WERI-Rb-1 (cell line): ENCODE results near the gene CPN1.
A peak's percentile ranks its signal among the peaks of the same experiment; 100 is the strongest.
"Not testable (repeated sequence)": the region's sequence is repeated elsewhere in the genome, so short reads cannot be mapped to it uniquely, and the experiment has no call there.

Experiments
- DNase-seq: peaks from one replicate; pipeline ENCODE4 v3.0.0-alpha.2; 2020
- H3K27ac ChIP-seq: fragments of 250-450 bp; sonication (Bioruptor Pico); 2 replicates; pipeline ENCODE4 v1.5.1; 2020; ENCODE audit warnings: mild to moderate bottlenecking, moderate library complexity
- H3K27me3 ChIP-seq: fragments of 250-450 bp; sonication (Bioruptor Pico); 2 replicates; pipeline ENCODE4 v1.5.1; 2021; ENCODE audit warnings: mild to moderate bottlenecking, low read depth, moderate library complexity; ENCODE audit not compliant: insufficient read depth, severe bottlenecking
- H3K36me3 ChIP-seq: fragments of 250-450 bp; sonication (Bioruptor Pico); 2 replicates; pipeline ENCODE4 v1.5.1; 2020; ENCODE audit warnings: mild to moderate bottlenecking, moderate library complexity
- H3K4me3 ChIP-seq: 2 replicates; pipeline ENCODE4 v1.5.1; 2011; ENCODE audit warnings: low read depth, mild to moderate bottlenecking, control low read depth, low read length
- H3K9me3 ChIP-seq: fragments of 250-450 bp; sonication (Bioruptor Pico); 2 replicates; pipeline ENCODE4 v1.5.1; 2021; ENCODE audit warnings: mild to moderate bottlenecking, moderate library complexity; ENCODE audit not compliant: severe bottlenecking
- TF ChIP-seq, protein P1 (sequence below): IDR thresholded peaks from 2 replicates; pipeline ENCODE4 v1.5.1; 2011; ENCODE audit warnings: low read depth, mild to moderate bottlenecking, control low read depth, inconsistent platforms, low read length

Gene CPN1

GRCh38 chr10:100019787-100020141 is 61.9 kb downstream of the CPN1 start:
- Histone ChIP-seq H3K27me3 (no peaks in the 10 kb centered on the region), H3K27ac (no peak overlapping the region), H3K4me3 (no peak overlapping the region), H3K36me3 (no peaks in the 10 kb centered on the region), H3K9me3 (no peaks in the 10 kb centered on the region)
- TF ChIP-seq, protein P1, sequence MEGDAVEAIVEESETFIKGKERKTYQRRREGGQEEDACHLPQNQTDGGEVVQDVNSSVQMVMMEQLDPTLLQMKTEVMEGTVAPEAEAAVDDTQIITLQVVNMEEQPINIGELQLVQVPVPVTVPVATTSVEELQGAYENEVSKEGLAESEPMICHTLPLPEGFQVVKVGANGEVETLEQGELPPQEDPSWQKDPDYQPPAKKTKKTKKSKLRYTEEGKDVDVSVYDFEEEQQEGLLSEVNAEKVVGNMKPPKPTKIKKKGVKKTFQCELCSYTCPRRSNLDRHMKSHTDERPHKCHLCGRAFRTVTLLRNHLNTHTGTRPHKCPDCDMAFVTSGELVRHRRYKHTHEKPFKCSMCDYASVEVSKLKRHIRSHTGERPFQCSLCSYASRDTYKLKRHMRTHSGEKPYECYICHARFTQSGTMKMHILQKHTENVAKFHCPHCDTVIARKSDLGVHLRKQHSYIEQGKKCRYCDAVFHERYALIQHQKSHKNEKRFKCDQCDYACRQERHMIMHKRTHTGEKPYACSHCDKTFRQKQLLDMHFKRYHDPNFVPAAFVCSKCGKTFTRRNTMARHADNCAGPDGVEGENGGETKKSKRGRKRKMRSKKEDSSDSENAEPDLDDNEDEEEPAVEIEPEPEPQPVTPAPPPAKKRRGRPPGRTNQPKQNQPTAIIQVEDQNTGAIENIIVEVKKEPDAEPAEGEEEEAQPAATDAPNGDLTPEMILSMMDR = no peak
- DNase-seq = peak; percentile 10

DNA sequence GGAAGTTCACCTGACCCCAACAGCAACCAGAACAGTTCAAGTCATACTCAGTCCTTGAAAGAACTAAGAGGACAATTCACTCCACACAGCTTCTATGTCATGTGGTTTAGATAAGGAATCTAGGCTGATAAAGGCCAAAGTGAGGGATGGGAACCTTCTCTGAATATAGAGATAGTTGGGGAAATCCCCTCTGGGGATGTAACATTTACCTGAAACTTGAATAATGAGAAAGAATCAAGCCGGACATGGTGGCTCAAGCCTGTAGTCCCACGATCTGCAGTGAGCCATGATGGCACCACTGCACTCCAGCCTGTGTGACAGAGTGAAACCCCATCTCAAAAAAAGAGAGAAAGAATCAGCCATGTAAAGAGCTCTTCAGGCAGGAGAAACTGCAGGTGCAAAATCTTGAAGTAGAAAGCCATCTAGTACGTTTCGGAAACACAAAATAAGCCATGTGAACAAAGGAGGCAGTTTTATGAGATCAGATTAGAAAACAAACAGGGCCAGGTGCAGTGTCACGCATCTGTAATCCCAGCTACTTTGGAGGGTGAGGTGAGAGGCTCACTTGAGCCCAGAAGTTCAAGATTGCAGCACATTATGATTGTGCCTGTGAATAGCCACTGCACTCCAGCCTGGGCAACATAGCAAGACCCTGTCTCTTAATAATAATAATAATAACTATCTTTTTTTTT is 67.5 kb downstream of the CPN1 start:
- Histone ChIP-seq H3K27me3 (no peaks in the 10 kb centered on the region), H3K4me3 (no peak overlapping the region), H3K27ac (no peak overlapping the region), H3K9me3 (no peaks in the 10 kb centered on the region), H3K36me3 (no peaks in the 10 kb centered on the region)
- DNase-seq = no peak
- TF ChIP-seq, protein P1 = no peak

- Histone ChIP-seq H3K9me3 (no peaks in the 10 kb centered on the region), H3K27me3 (no peaks in the 10 kb centered on the region), H3K27ac (no peak overlapping the region), H3K4me3 (no peak overlapping the region), H3K36me3 (no peaks in the 10 kb centered on the region)
- TF ChIP-seq, protein P1 = no peak
- DNase-seq = no peak
Observed at GRCh38 chr10:100013621-100014020, 68.0 kb downstream of the CPN1 start.

DNA sequence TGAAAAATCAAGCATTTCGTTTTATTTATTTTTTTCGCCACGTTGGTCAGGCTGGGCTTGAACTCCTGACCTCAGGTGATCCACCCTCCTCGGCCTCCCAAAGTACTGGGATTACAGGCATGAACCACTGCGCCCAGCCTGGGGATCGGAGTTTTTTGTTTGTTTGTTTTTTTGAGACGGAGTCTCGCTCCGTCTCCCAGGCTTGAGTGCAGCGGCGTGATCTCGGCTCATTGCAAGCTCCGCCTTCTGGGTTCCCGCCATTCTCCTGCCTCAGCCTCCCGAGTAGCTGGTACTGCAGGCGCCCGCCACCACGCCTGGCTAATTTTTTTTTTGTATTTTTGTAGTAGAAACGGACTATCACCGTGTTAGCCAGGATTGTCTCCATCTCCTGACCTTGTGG is 69.8 kb downstream of the CPN1 start:
- H3K27ac ChIP-seq, H3K9me3 ChIP-seq, DNase-seq, H3K36me3 ChIP-seq, H3K4me3 ChIP-seq, H3K27me3 ChIP-seq: not testable (repeated sequence)

DNA sequence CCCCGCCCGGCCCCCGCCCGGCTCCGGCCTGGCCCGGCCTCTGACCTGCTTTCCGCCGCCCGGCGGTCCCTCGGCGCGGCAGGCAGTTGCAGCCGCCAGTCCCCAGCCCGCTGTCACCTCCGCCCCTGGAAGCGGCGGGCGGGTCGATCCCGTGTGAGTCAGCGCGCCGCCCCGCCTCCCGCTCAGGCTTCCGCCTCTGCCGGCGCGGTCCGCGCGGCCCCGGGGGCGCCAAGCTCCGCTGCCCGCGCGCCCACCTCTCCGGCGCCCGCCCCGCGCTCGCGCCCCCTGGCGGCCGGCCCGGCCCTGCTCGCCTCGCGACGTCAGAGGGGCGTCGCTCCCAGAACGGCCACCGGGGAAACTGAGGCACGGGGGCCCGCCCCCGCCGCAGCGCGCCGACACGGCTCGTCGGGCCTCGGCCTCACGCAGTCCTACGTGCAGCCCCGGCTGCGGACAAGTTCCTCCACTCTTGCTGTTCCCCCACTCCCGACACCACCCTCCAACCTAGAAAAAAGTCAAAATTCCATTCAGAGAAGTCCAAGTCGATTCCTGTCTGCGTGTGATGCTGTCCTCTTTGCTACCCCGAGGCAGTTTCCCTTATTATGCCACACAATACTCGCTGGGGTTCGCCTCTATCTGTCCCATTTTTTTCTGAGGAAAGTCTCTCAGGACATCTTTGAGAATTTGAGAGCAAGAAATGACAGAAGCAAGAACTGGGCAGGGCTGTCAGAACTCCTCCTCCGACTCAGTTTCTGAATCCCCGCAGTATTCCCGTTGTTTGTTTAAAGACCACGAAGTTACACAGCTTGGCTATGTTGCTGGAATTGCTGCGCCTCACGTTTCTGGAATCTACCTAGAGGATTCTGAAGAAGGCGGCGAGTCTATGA is 71.6 kb downstream of the CPN1 start, which contains the start of gene DNMBP:
Gene DNMBP (minus strand): TSS at position 155 of the 884 bp plus-strand sequence. CDS start 37,823 bp downstream, outside the sequence.
- DNase-seq = peak; percentile 79
- no peaks in the 10 kb centered on the region for H3K36me3 ChIP-seq
- peak within 1 kb of the TSS; percentile 55 for H3K27ac ChIP-seq
- no peaks in the 10 kb centered on the region for H3K9me3 ChIP-seq
- no peaks in the 10 kb centered on the region for H3K27me3 ChIP-seq
- H3K4me3 ChIP-seq = peak within 1 kb of the TSS; percentile 93
- TF ChIP-seq, protein P1 = peak; percentile 59

- Histone ChIP-seq H3K36me3 (no peaks in the 10 kb centered on the region), H3K27ac (peak overlapping the region; percentile 55), H3K27me3 (no peaks in the 10 kb centered on the region), H3K4me3 (peak overlapping the region; percentile 93), H3K9me3 (no peaks in the 10 kb centered on the region)
- TF ChIP-seq, protein P1 = peak; percentile 74
- peak; percentile 30 for DNase-seq
Observed at GRCh38 chr10:100009283-100009792, 72.3 kb downstream of the CPN1 start.
